Activated naive CD8-positive, alpha-beta T cell treated with anti-CD3 and anti-CD28 coated beads for 36 hours (primary cell): ENCODE measurements around the gene HOXB9. TPM values are rescaled to one million over a fixed set of nuclear protein-coding genes. Genes with fewer than 3 reads are reported as not detected.

Source experiments
- DNase-seq: peaks from one replicate; pipeline ENCODE4 v3.0.0; 2021
- H3K27ac Mint-ChIP-seq: one replicate; pipeline ENCODE4 v1.8.0; 2022; ENCODE audit warnings: mild to moderate bottlenecking, moderate library complexity, mixed read lengths
- H3K27me3 Mint-ChIP-seq: one replicate; pipeline ENCODE4 v1.8.0; 2022; ENCODE audit warnings: mild to moderate bottlenecking, mixed read lengths
- H3K36me3 Mint-ChIP-seq: one replicate; pipeline ENCODE4 v1.8.0; 2021; ENCODE audit warnings: mild to moderate bottlenecking, mixed read lengths
- H3K4me1 Mint-ChIP-seq: one replicate; pipeline ENCODE4 v1.8.0; 2021; ENCODE audit warnings: mixed read lengths
- H3K4me3 Mint-ChIP-seq: one replicate; pipeline ENCODE4 v1.8.0; 2022; ENCODE audit warnings: mild to moderate bottlenecking, moderate library complexity, mixed read lengths
- H3K9me3 Mint-ChIP-seq: one replicate; pipeline ENCODE4 v1.8.0; 2022; ENCODE audit warnings: mixed read lengths
- total RNA-seq, 2 experiments: library from RNA; stranded (reverse); gene quantifications; one replicate each; pipeline ENCODE4 v1.2.3, GENCODE V29; 2021

HOXB9 gene
- total RNA-seq, 2 experiments from 2014 or later = 3.4 to 4.0 TPM

GRCh38 chr17:48579760-48580554 is 46.2 kb downstream of the HOXB9 start:
- no peak for DNase-seq
- no peak overlapping the region for H3K27ac Mint-ChIP-seq
- H3K27me3 Mint-ChIP-seq = peaks cover 72% of the 10 kb centered on the region
- no peaks in the 10 kb centered on the region for H3K9me3 Mint-ChIP-seq
- H3K4me1 Mint-ChIP-seq = peaks cover 47% of the 10 kb centered on the region
- H3K4me3 Mint-ChIP-seq = peak overlapping the region; percentile 87
- peaks cover 2% of the 10 kb centered on the region for H3K36me3 Mint-ChIP-seq

GRCh38 chr17:48579471-48579759 is 46.7 kb downstream of the HOXB9 start:
- Mint-ChIP-seq H3K4me3 (peak overlapping the region; percentile 87), H3K27me3 (peaks cover 66% of the 10 kb centered on the region), H3K9me3 (no peaks in the 10 kb centered on the region), H3K36me3 (peaks cover 2% of the 10 kb centered on the region), H3K27ac (no peak overlapping the region), H3K4me1 (peaks cover 43% of the 10 kb centered on the region)
- DNase-seq = no peak

GRCh38 chr17:48578616-48579470 is 47.3 kb downstream of the HOXB9 start:
- H3K9me3 Mint-ChIP-seq = no peaks in the 10 kb centered on the region
- peaks cover 64% of the 10 kb centered on the region for H3K27me3 Mint-ChIP-seq
- H3K36me3 Mint-ChIP-seq = peaks cover 2% of the 10 kb centered on the region
- H3K4me3 Mint-ChIP-seq = peak overlapping the region; percentile 87
- peak overlapping the region; percentile 64 for H3K27ac Mint-ChIP-seq
- H3K4me1 Mint-ChIP-seq = peaks cover 43% of the 10 kb centered on the region
- DNase-seq = no peak

DNA sequence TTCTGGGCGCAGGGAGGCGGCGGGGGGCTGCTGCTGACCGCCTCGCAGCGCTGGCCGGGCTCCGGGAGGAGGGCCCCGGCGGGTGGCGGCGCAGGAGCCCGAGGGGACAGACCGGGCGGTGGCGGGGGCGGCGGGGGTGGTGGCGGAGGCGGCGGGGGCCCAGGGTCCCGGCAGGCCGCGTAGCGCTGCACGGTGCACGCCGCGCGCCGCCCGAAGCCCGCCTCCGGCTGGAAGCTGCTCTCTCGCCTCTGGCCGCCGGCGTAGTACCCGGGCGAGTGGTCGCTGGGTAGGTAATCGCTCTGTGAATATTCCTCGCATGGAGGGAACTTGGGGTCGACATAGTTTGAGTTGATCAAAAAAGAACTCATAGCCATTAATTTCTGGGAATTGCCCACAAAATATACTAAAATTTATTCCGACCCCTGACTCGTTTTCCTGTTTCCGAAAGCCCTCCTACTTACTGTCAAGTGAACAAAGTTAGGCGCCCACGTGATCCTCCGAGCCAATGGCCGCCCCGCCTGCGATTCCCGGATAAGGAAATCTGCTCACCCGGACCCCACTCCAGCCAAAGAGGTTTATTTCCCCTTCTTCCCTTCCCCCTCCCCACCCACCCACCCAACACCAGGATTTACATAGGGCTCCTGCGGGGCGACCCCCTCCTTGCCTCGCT is 48.1 kb downstream of the HOXB9 start, which contains the start of gene HOXB4:
Gene HOXB4, minus strand, starts transcription at position 405 of the 670 bp plus-strand sequence. Its CDS starts 31 bp downstream, at position 374.
- Mint-ChIP-seq H3K4me3 (peak within 1 kb of the TSS; percentile 87), H3K27ac (peak within 1 kb of the TSS; percentile 82), H3K4me1 (peaks cover 43% of the 10 kb centered on the region), H3K27me3 (peaks cover 56% of the 10 kb centered on the region), H3K9me3 (no peaks in the 10 kb centered on the region), H3K36me3 (peaks cover 2% of the 10 kb centered on the region)
- DNase-seq = peak; percentile 68

- Mint-ChIP-seq H3K4me3 (peak overlapping the region; percentile 79), H3K9me3 (no peaks in the 10 kb centered on the region), H3K4me1 (peaks cover 40% of the 10 kb centered on the region), H3K36me3 (peaks cover 2% of the 10 kb centered on the region), H3K27me3 (peaks cover 50% of the 10 kb centered on the region), H3K27ac (peak overlapping the region; percentile 56)
- DNase-seq = no peak
Measured at GRCh38 chr17:48577330-48577945, 48.7 kb downstream of the HOXB9 start.

DNA sequence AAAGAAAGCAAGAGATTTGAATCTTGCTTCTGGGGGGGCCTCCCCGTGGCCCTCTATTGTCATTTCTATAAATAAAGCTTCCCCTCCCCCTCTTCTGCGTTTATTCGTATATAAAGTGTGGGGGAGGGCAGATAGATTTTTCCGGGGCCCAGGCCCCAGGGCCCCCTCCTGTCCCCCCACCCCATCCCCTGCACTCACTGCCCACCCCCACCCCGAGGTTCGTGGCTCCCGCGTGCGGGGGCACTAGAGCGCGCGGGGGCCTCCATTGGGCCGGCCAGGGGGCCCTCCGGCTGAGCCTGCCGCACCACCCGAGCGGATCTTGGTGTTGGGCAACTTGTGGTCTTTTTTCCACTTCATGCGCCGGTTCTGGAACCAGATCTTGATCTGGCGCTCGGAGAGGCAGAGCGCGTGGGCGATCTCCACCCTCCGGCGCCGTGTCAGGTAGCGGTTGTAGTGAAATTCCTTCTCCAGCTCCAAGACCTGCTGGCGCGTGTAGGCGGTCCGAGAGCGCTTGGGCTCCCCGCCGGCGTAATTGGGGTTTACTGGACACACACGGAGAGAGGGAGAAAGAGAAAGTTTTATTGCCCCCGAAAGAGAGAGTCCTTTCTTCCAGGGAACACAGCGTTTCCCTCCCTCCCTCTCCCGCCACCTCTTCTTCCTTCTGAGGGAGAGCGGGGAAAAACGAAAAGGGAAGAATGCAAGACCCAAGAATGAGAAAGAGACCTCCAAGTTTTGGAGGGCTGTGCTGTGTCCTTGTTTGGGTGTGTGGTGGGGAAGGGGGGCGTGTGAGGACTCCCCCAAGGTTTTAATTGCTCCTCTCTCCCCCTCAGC is 49.5 kb downstream of the HOXB9 start:
- H3K27ac Mint-ChIP-seq = no peak overlapping the region
- H3K4me3 Mint-ChIP-seq = peak overlapping the region; percentile 79
- DNase-seq = no peak
- H3K4me1 Mint-ChIP-seq = peaks cover 36% of the 10 kb centered on the region
- H3K9me3 Mint-ChIP-seq = no peaks in the 10 kb centered on the region
- peaks cover 2% of the 10 kb centered on the region for H3K36me3 Mint-ChIP-seq
- peaks cover 44% of the 10 kb centered on the region for H3K27me3 Mint-ChIP-seq

DNA sequence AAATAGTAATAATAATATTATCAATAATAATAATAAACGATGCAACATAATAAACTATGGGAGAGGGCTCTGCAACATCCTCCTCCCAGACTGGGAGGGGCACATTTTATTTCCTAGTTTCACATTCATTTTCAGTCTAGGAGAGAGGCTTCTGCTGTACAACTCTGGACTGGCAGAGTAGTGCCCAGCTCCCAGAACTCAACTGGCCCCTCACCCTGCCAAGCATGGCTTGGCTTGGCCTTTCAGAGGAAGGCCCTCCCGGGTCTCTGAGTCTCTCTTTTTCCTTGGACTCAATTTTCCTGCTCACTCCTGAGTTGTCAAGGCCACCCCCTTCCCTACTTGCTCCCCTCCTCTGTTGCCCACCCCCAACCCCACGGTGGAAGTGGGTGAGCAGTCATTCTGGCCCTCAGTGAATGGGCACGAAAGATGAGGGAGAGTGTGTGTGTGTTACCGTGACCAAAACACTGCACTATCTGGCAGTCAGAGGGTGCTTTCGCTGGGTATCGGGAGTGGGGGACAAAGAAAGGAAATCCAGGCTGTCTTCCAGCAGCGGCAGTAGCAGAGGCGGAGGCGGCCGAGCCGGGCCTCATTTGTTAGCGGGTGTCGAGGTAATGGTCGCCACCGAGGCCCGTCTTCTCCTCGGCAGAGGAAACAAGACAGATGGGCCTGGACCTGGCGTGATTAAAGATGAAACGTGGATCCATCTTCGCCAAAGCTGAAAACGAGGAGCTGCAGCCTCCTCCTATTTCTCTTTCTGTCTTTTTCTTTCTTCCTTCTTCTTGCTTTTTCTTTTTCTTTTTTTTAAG is 50.3 kb downstream of the HOXB9 start:
- no peaks in the 10 kb centered on the region for H3K9me3 Mint-ChIP-seq
- peaks cover 36% of the 10 kb centered on the region for H3K27me3 Mint-ChIP-seq
- no peak for DNase-seq
- H3K36me3 Mint-ChIP-seq = peaks cover 2% of the 10 kb centered on the region
- no peak overlapping the region for H3K27ac Mint-ChIP-seq
- H3K4me3 Mint-ChIP-seq = no peak overlapping the region
- peaks cover 29% of the 10 kb centered on the region for H3K4me1 Mint-ChIP-seq

- H3K4me1 Mint-ChIP-seq = peaks cover 22% of the 10 kb centered on the region
- peaks cover 28% of the 10 kb centered on the region for H3K27me3 Mint-ChIP-seq
- no peaks in the 10 kb centered on the region for H3K9me3 Mint-ChIP-seq
- no peak for DNase-seq
- H3K27ac Mint-ChIP-seq = no peak overlapping the region
- H3K4me3 Mint-ChIP-seq = no peak overlapping the region
- peaks cover 2% of the 10 kb centered on the region for H3K36me3 Mint-ChIP-seq
Measured at GRCh38 chr17:48575066-48575582, 51.0 kb downstream of the HOXB9 start.

DNA sequence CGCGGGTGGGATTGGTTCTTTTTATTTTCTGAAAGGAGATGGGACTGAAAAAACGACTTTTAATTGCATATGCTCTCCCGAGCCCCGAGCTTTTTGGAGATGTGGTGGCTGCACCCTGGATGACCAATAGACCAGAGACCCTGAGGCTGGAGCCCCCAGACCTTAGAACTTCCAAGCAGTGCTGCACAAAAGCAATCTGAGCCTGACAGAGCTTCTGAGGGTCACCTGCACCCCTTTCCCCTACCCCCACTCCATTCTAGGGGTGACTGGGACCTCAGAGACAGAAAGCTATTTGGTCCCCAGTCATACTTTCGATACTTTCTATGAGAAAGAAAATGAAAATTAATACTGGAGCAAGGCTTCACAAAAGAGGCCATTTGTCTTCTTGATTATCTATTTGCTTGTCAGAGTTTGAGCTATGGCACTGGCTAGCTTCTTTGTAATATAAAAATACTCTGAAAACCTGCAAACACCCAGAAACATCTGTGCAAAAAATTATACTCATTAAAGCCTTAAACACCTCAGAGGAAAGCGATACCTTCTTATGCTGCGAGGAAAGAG is 51.6 kb downstream of the HOXB9 start:
- Mint-ChIP-seq H3K4me1 (peaks cover 19% of the 10 kb centered on the region), H3K9me3 (no peaks in the 10 kb centered on the region), H3K4me3 (no peak overlapping the region), H3K36me3 (peaks cover 2% of the 10 kb centered on the region), H3K27ac (no peak overlapping the region), H3K27me3 (peaks cover 23% of the 10 kb centered on the region)
- no peak for DNase-seq

DNA sequence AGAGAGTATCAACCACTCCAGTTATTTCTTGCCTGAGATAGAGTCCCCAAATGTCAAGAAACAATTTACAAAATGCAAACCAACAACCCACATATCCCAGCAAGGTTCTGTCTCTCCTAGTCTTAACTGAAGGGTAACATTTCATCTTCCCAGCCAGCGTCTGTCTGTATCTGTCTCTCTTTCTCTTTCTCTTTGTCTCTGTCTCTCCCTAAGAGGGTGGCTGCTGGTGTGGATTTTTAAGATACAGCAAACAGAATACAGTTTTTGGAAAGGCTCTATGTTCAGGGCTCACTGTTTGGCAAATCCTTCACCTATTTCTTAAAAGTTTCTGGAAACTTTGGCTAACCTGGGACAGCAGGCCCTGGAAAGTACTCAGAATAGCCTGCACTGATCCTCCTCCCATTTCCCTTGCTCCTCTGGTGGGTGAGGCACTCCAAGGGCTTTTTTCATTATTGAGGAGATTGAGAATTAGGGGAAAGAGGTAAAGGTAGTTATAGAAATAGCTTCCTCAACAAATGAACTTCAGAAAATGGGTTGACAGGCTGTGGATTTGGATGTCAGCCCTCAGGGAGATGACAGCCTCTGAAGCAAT is 54.2 kb downstream of the HOXB9 start:
- Mint-ChIP-seq H3K4me1 (peaks cover 5% of the 10 kb centered on the region), H3K4me3 (no peak overlapping the region), H3K27ac (no peak overlapping the region), H3K9me3 (no peaks in the 10 kb centered on the region), H3K36me3 (peaks cover 2% of the 10 kb centered on the region), H3K27me3 (peaks cover 7% of the 10 kb centered on the region)
- no peak for DNase-seq
